Measurements from ENCODE around the gene MAGI1.

- TF ChIP-seq CTCF (IDR thresholded peaks at IDR 0.05) (no peak), POLR2AphosphoS5 (IDR thresholded peaks at IDR 0.05) (no peak)
Observed at GRCh38 chr3:66082679-66083078, 44.0 kb upstream of the MAGI1 start.
